ENCODE results near the gene LRP1. TPM values are rescaled to one million over a fixed set of nuclear protein-coding genes. Genes with fewer than 3 reads are reported as not detected.

LRP1 gene
- total and polyA plus RNA-seq, 2 of the 4 experiments (the other 2 are of a cell fraction): 73.1 to 142 TPM

DNA sequence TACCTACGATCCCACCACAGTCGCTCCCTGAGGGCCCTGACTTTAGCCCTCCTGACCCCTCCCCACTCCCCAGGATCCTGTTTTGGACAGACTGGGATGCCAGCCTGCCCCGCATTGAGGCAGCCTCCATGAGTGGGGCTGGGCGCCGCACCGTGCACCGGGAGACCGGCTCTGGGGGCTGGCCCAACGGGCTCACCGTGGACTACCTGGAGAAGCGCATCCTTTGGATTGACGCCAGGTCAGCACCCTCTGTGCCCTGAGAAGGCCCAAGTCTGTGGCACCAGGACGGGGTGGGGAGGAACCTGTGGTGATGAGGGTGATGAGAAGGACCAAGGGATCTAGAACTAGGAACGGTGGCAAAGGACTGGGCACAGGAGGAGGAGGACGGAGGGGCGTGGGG, 49.1 kb downstream of the LRP1 start:
- Histone ChIP-seq H4K20me1 (ENCODE audit: insufficient read depth, low read length) (peaks cover 32% of the 10 kb centered on the region), H2BK120ac (ENCODE audit: low read depth, low read length) (no peak overlapping the region), H2AK9ac (replicated peaks; ENCODE audit: low read depth, low read length, poor library complexity) (no peak overlapping the region), H2BK20ac (ENCODE audit: low read depth, low read length) (no peak overlapping the region), H3K14ac (replicated peaks; ENCODE audit: low read depth, low read length) (no peak overlapping the region), H2AK5ac (ENCODE audit: low read depth, low read length) (no peak overlapping the region), H2AFZ (replicated peaks; ENCODE audit: low read length, poor library complexity) (no peak overlapping the region), H3K9ac (ENCODE audit: low read depth, low read length) (no peak overlapping the region), H3K56ac (ENCODE audit: extremely low read depth, insufficient read depth, low read length) (no peak overlapping the region), H3K79me1 (ENCODE audit: low read depth in 1 of 2, low read length in 2 of 2) (peaks cover 8 to 49% of the 10 kb centered on the region in 2 experiments; a peak in 3 of 4 replicates), H4K5ac (ENCODE audit: low read depth, low read length) (no peak overlapping the region), H3K4me3 (ENCODE audit: insufficient read depth, low read depth, low read length) (no peak overlapping the region), H4K8ac (ENCODE audit: low read depth in 2 of 2, low read length in 2 of 2) (no peak overlapping the region), H3K4me2 (ENCODE audit: low read depth, low read length) (no peak overlapping the region), H2BK15ac (ENCODE audit: low read depth, low read length) (no peak overlapping the region), H3K4me1 (ENCODE audit: control insufficient read depth, insufficient read depth, low read length) (no peaks in the 10 kb centered on the region), H2BK5ac (ENCODE audit: low read depth, low read length, poor library complexity, severe bottlenecking) (no peak overlapping the region), H3K9me3 (ENCODE audit: control insufficient read depth, insufficient read depth, low read length) (no peaks in the 10 kb centered on the region), H3K4ac (ENCODE audit: low read depth, low read length) (no peak overlapping the region), H4K91ac (ENCODE audit: insufficient read depth, low read depth, low read length) (no peak overlapping the region), H3K36me3 (ENCODE audit: control insufficient read depth, insufficient read depth, low read length) (peaks cover 96% of the 10 kb centered on the region), H3K23ac (ENCODE audit: low read depth, low read length) (no peak overlapping the region), H3K18ac (ENCODE audit: low read depth, low read length) (no peak overlapping the region), H3K9me1 (ENCODE audit: insufficient read depth, low read length) (no peaks in the 10 kb centered on the region), H3K27me3 (ENCODE audit: control insufficient read depth, insufficient read depth, low read length) (no peaks in the 10 kb centered on the region), H3K27ac (ENCODE audit: insufficient read depth, low read length) (no peak overlapping the region)
- WGBS, 2 experiments (ENCODE audit: extremely low coverage in 2 of 2, insufficient read length in 1 of 2): 100% methylated on average over 3 of the region's 16 CpGs; no CpG with 5 or more reads in 1 of the 2 experiments
- TF ChIP-seq RFX5 (IDR thresholded peaks at IDR 0.05; ENCODE audit: low read depth, low read length) (no peak), USF2 (IDR thresholded peaks at IDR 0.05; ENCODE audit: low read depth, low read length) (no peak), RAD21 (IDR thresholded peaks at IDR 0.05; ENCODE audit: low read length) (no peak), CTCF (conservative IDR thresholded peaks at IDR 0.05; ENCODE audit: low read depth, low read length) (no peak), CEBPB (IDR thresholded peaks at IDR 0.05; ENCODE audit: low read depth, low read length) (no peak), NFE2L2 (IDR thresholded peaks at IDR 0.05; ENCODE audit: low read depth, low read length) (no peak), BHLHE40 (IDR thresholded peaks at IDR 0.05; ENCODE audit: low read depth, low read length) (no peak)
- ChIA-PET CTCF (no interaction called here), POLR2A (ENCODE audit: unreplicated experiment) (no interaction called here)
- DNase-seq: no peak
- ATAC-seq (ENCODE audit: low read depth): no peak
- no TSS peak for BruUV-seq (replicated peaks)
- dilution Hi-C loops (cut with HindIII; ENCODE audit: low sequenced_read_pairs, unreplicated experiment) (no loop called here), in situ Hi-C loops (cut with MboI; ENCODE audit: low sequenced_read_pairs) (loop anchor here (5.0 kb wide), 2 partner anchors 55 to 110 kb away; no protein-coding TSS in a partner anchor), intact Hi-C loops (cut with micrococcal nuclease) (no loop called here)

Measured in IMR-90 (cell line).